Measurements from ENCODE around the gene ACACB. TPM values are rescaled to one million over a fixed set of nuclear protein-coding genes. Genes with fewer than 3 reads are reported as not detected.

ACACB gene
- total RNA-seq, 1 experiment from 2014 or later, result 1.6 TPM

GRCh38 chr12:109223868-109224267, 107.5 kb downstream of the ACACB start:
- no peak for DNase-seq (ENCODE audit: low read depth)
- in situ Hi-C loops (cut with HindIII; ENCODE audit: low pct_unique_long_range_greater_than_20kb, low sequenced_read_pairs), result no loop called here

GRCh38 chr12:109228664-109229063, 112.3 kb downstream of the ACACB start:
- in situ Hi-C loops (cut with HindIII; ENCODE audit: low pct_unique_long_range_greater_than_20kb, low sequenced_read_pairs), result no loop called here
- DNase-seq (ENCODE audit: low read depth), result no peak

GRCh38 chr12:109230193-109230592, 113.8 kb downstream of the ACACB start:
- in situ Hi-C loops (cut with HindIII; ENCODE audit: low pct_unique_long_range_greater_than_20kb, low sequenced_read_pairs), result no loop called here
- DNase-seq (ENCODE audit: low read depth), result no peak

GRCh38 chr12:109232731-109233130, 116.3 kb downstream of the ACACB start:
- in situ Hi-C loops (cut with HindIII; ENCODE audit: low pct_unique_long_range_greater_than_20kb, low sequenced_read_pairs), result no loop called here
- DNase-seq (ENCODE audit: low read depth), result no peak

- in situ Hi-C loops (cut with HindIII; ENCODE audit: low pct_unique_long_range_greater_than_20kb, low sequenced_read_pairs), result no loop called here
- no peak for DNase-seq (ENCODE audit: low read depth)
Measured at GRCh38 chr12:109234012-109234411, 117.6 kb downstream of the ACACB start.

GRCh38 chr12:109236257-109236656, 119.9 kb downstream of the ACACB start:
- no peak for DNase-seq (ENCODE audit: low read depth)
- in situ Hi-C loops (cut with HindIII; ENCODE audit: low pct_unique_long_range_greater_than_20kb, low sequenced_read_pairs), result no loop called here

- peak; percentile 26 for DNase-seq (ENCODE audit: low read depth)
Measured at GRCh38 chr12:109239179-109239578, 122.8 kb downstream of the ACACB start.

GRCh38 chr12:109239691-109240090, 123.3 kb downstream of the ACACB start:
- no peak for DNase-seq (ENCODE audit: low read depth)
- in situ Hi-C loops (cut with HindIII; ENCODE audit: low pct_unique_long_range_greater_than_20kb, low sequenced_read_pairs), result no loop called here

More at GRCh38 chr12:109239179-109239578, 122.8 kb downstream of the ACACB start:
- in situ Hi-C loops (cut with HindIII; ENCODE audit: low pct_unique_long_range_greater_than_20kb, low sequenced_read_pairs), result no loop called here

GRCh38 chr12:109240365-109240764, 124.0 kb downstream of the ACACB start:
- DNase-seq (ENCODE audit: low read depth), result no peak
- in situ Hi-C loops (cut with HindIII; ENCODE audit: low pct_unique_long_range_greater_than_20kb, low sequenced_read_pairs), result no loop called here

- in situ Hi-C loops (cut with HindIII; ENCODE audit: low pct_unique_long_range_greater_than_20kb, low sequenced_read_pairs), result no loop called here
- DNase-seq (ENCODE audit: low read depth), result no peak
Measured at GRCh38 chr12:109241936-109242335, 125.5 kb downstream of the ACACB start.

- in situ Hi-C loops (cut with HindIII; ENCODE audit: low pct_unique_long_range_greater_than_20kb, low sequenced_read_pairs), result no loop called here
- no peak for DNase-seq (ENCODE audit: low read depth)
Measured at GRCh38 chr12:109244073-109244472, 127.7 kb downstream of the ACACB start.

- in situ Hi-C loops (cut with HindIII; ENCODE audit: low pct_unique_long_range_greater_than_20kb, low sequenced_read_pairs), result no loop called here
- no peak for DNase-seq (ENCODE audit: low read depth)
Measured at GRCh38 chr12:109246221-109246620, 129.8 kb downstream of the ACACB start.

GRCh38 chr12:109247831-109248654, 131.7 kb downstream of the ACACB start:
- DNase-seq (ENCODE audit: low read depth), result no peak
- in situ Hi-C loops (cut with HindIII; ENCODE audit: low pct_unique_long_range_greater_than_20kb, low sequenced_read_pairs), result no loop called here

- in situ Hi-C loops (cut with HindIII; ENCODE audit: low pct_unique_long_range_greater_than_20kb, low sequenced_read_pairs), result no loop called here
- DNase-seq (ENCODE audit: low read depth), result no peak
Measured at GRCh38 chr12:109250523-109250922, 134.1 kb downstream of the ACACB start.

GRCh38 chr12:109252799-109253198, 136.4 kb downstream of the ACACB start:
- in situ Hi-C loops (cut with HindIII; ENCODE audit: low pct_unique_long_range_greater_than_20kb, low sequenced_read_pairs), result no loop called here
- DNase-seq (ENCODE audit: low read depth), result no peak

GRCh38 chr12:109253913-109254544, 137.6 kb downstream of the ACACB start:
- DNase-seq (ENCODE audit: low read depth), result no peak
- in situ Hi-C loops (cut with HindIII; ENCODE audit: low pct_unique_long_range_greater_than_20kb, low sequenced_read_pairs), result no loop called here

- in situ Hi-C loops (cut with HindIII; ENCODE audit: low pct_unique_long_range_greater_than_20kb, low sequenced_read_pairs), result no loop called here
- DNase-seq (ENCODE audit: low read depth), result no peak
Measured at GRCh38 chr12:109255377-109255776, 139.0 kb downstream of the ACACB start.

- in situ Hi-C loops (cut with HindIII; ENCODE audit: low pct_unique_long_range_greater_than_20kb, low sequenced_read_pairs), result no loop called here
- DNase-seq (ENCODE audit: low read depth), result no peak
Measured at GRCh38 chr12:109256011-109256410, 139.6 kb downstream of the ACACB start.

- in situ Hi-C loops (cut with HindIII; ENCODE audit: low pct_unique_long_range_greater_than_20kb, low sequenced_read_pairs), result no loop called here
- no peak for DNase-seq (ENCODE audit: low read depth)
Measured at GRCh38 chr12:109258201-109258600, 141.8 kb downstream of the ACACB start.
